K562 (cell line): ENCODE measurements around the gene CSDE1. TPM values are rescaled to one million over a fixed set of nuclear protein-coding genes. Genes with fewer than 3 reads are reported as not detected.
A peak's percentile ranks its signal among the peaks of the same experiment; 100 is the strongest.

Source experiments
- ATF6 ChIP-seq: sonication (generic); formaldehyde crosslinking; IDR thresholded peaks from 2 replicates; pipeline ENCODE4 v1.4.0; 2020; ENCODE audit warnings: mild to moderate bottlenecking, missing genetic modification reagents
- CTBP1 ChIP-seq: fragments of 450-650 bp; IDR thresholded peaks from 2 replicates; pipeline ENCODE4 v1.6.1; 2016; ENCODE audit warnings: borderline replicate concordance
- MGA ChIP-seq: fragments of 450-650 bp; IDR thresholded peaks from 2 replicates; pipeline ENCODE4 v1.6.1; 2016; ENCODE audit warnings: mild to moderate bottlenecking, moderate library complexity
- PKNOX1 ChIP-seq: fragments of 450-650 bp; IDR thresholded peaks from 2 replicates; pipeline ENCODE4 v1.6.1; 2016
- RHOXF2B ChIP-seq: fragments of 250-450 bp; sonication (Bioruptor Pico); conservative IDR thresholded peaks from 2 replicates; pipeline ENCODE4 v1.5.1; 2021
- TBL1XR1 ChIP-seq, 2 experiments: IDR thresholded peaks; 2 replicates each; pipeline ENCODE4 v1.6.1; 2012; ENCODE audit warnings: improper control_type of control experiment in 2 of 2, low read length in 2 of 2, mild to moderate bottlenecking in 1 of 2
- TEAD4 ChIP-seq, 2 experiments: sonication (generic) in 1 of 2; formaldehyde crosslinking in 1 of 2; IDR thresholded peaks; 2 replicates each; pipeline versions ENCODE4 v1.6.1 to v1.8.0; 2012 to 2022; ENCODE audit warnings: borderline replicate concordance in 1 of 2, inconsistent platforms in 1 of 2, low read length in 1 of 2, mild to moderate bottlenecking in 1 of 2, missing genetic modification reagents in 1 of 2
- TFAP4 ChIP-seq: sonication (generic); formaldehyde crosslinking; IDR thresholded peaks from 2 replicates; pipeline ENCODE4 v1.8.0; 2022; ENCODE audit warnings: missing genetic modification reagents, mild to moderate bottlenecking, moderate library complexity, borderline replicate concordance
- ZNF133 ChIP-seq: fragments of 250-450 bp; sonication (Bioruptor Pico); IDR thresholded peaks from 2 replicates; pipeline ENCODE4 v1.4.0; 2020; ENCODE audit warnings: mild to moderate bottlenecking
- ZNF79 ChIP-seq: fragments of 250-450 bp; sonication (Bioruptor Pico); IDR thresholded peaks from 2 replicates; pipeline ENCODE4 v1.4.0; 2020; ENCODE audit warnings: low read depth, mild to moderate bottlenecking, moderate library complexity
- polyA plus RNA-seq, 8 experiments: library from polyadenylated mRNA; depleted of rRNA in 4 of 8; stranded (reverse) in 5 of 8; unstranded in 3 of 8; fragments of >200 nt; fragmentation: Nextera tagmentation in 2 of 8; fragmentation: Illumina TruSeq in 1 of 8; extraction: Ambion mirVana in 2 of 8; extraction: Trizol in 1 of 8; gene quantifications; 2 replicates each; pipeline versions ENCODE4 v1.2.1 to v1.2.3, GENCODE V29; 2011 to 2014; ENCODE audit warnings: inconsistent platforms in 1 of 8, missing spikeins in 1 of 8
- total RNA-seq, 7 experiments: library from RNA; depleted of rRNA in 6 of 7; stranded (reverse); fragments of >200 nt in 6 of 7; fragmentation: Illumina TruSeq in 2 of 7; extraction: Trizol in 2 of 7; gene quantifications; 2 replicates each; pipeline versions ENCODE4 v1.2.1 to v1.2.3, GENCODE V29; 2011 to 2021; ENCODE audit warnings: low replicate concordance in 1 of 7

The CSDE1 gene
- total and polyA plus RNA-seq, 9 of the 15 experiments (the other 6 are each of a cell fraction or from before 2014, with no cell fraction given), result 174 to 538 (median 403) TPM

- TF ChIP-seq PKNOX1 (peak; percentile 97), CTBP1 (no peak), ATF6 (no peak), ZNF79 (no peak), TBL1XR1 (IDR thresholded peaks at IDR 0.05; ENCODE audit: low read length in 2 of 2) (no peak), RHOXF2B (no peak), ZNF133 (no peak), TFAP4 (CRISPR knock-in tag) (peak; percentile 47; the same call in 1 of the 2 replicates), TEAD4 (IDR thresholded peaks at IDR 0.05; ENCODE audit: low read length) (no peak), TEAD4 (CRISPR knock-in tag; IDR thresholded peaks at IDR 0.05; ENCODE audit: borderline replicate concordance) (no peak), MGA (peak; percentile 84)
Observed at GRCh38 chr1:114670083-114671010, 87.4 kb downstream of the CSDE1 start (continued).
